CD4-positive, alpha-beta T cell treated with Interferon gamma for 1 hour (primary cell): Measurements from ENCODE around the gene MRGPRE.

ENCODE experiments used
- DNase-seq: peaks from one replicate; pipeline ENCODE4 v3.0.0-alpha.2; 2020

The MRGPRE gene

DNA sequence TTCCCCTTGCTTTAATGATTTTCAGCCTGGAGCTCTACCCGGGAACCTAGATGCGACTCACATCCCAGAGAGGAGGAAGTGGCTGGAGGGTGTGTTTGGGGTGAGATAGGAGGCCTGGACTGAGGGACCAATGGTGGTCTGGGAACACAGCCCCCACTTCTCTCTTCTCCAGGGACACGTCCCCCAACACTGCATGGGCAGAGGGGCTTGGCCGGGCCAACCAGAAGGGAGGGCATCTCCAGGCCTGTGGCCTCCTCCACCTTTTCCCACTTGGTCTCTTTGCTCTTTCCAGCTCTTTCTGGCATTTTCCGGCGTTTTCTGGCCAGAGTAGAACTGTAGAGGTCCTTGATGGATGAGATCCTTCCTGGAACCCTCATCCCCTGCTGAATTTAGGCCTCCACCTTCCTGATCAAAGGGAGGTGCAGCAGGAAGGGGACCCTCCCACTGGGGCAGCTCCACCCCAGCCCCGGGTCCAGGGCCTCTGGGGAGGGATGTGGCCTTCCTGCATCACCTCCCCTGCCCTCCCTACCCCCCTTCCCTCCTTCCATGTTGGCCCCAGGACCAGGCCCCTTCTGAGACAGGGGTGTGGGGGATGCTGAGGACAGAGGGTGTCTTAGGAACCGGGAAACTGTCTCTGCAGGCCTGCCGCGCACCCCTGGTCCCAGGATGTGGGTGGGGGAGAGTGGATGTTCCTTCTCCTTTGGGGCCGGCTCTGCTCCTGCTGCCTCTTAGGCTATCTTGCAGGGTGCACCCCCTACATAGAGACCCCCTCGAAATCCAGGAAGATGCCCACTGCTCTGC is 38.0 kb downstream of the MRGPRE start:
- DNase-seq: no peak

DNA sequence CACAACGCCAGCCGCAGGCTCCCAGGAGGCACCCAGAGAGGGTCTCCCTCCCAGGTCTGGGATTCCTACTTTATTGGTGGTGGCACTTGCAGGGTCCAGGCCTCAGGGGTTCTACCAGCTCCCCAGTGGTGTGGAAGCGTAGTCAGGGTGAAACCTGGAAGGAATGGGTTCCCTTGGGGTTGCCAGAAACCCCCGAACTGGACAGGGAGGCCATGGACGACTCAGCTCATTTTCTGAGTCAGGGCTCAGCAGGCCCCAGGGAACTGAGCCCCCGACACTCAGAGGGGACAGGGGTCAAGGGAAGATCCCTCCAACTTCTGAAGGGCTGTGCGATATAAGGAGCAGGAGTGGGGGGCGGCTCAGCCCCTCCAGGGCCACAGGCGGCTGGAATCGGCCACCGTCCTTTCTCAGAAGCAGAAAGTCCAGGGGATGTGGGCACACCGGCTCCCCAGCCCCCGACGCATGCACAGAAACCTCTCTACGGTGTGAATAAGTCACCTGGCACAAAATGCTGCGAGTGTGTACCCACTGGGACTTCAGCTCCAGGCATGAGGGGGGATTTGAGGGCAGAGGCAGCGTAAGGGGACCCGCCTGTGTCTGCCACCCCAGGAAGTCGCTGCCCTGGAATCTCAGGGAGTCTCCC is 38.7 kb downstream of the MRGPRE start:
- no peak for DNase-seq

DNA sequence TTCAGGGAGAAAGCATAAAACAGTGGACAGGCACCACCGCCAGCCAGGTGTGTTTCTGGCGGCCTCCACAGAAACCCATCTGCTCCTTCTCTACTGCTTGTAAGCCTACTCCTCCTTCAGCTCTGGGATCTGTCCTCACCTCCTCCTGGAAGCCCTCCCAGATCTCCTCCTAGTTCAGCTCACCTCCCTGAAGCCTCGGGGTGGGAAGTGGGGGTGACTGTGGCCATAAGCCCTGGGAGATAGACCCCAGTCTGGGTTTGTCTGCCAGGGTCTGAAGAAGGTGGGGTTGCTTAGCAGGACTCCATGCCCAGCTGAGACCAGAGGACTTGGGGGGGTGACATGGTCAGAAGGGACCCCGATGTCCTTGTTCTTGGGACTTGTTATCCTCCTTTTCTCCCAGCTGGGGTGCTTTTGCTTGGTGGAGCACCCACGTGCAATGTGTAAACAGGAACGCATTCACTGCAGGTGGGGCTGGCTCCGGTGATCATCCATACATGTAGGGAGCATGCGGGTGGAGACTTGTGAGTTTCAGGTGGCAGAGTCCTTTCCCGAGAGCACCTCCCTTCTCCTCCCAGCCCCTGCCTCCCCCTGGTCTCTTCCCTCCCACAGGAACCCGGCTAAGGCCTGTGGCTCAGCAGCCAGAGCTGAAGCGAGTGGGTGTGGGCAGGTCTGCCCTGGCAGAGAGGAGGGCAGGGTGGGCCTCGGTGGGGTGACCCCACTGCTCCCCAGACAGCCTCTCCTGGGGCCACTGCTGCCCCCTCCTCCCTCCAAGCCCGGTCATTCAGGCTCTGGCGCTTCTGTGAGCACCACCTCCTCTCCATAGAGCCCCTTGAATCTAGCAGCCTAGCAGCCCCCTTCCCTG is 39.5 kb downstream of the MRGPRE start:
- DNase-seq: no peak

DNA sequence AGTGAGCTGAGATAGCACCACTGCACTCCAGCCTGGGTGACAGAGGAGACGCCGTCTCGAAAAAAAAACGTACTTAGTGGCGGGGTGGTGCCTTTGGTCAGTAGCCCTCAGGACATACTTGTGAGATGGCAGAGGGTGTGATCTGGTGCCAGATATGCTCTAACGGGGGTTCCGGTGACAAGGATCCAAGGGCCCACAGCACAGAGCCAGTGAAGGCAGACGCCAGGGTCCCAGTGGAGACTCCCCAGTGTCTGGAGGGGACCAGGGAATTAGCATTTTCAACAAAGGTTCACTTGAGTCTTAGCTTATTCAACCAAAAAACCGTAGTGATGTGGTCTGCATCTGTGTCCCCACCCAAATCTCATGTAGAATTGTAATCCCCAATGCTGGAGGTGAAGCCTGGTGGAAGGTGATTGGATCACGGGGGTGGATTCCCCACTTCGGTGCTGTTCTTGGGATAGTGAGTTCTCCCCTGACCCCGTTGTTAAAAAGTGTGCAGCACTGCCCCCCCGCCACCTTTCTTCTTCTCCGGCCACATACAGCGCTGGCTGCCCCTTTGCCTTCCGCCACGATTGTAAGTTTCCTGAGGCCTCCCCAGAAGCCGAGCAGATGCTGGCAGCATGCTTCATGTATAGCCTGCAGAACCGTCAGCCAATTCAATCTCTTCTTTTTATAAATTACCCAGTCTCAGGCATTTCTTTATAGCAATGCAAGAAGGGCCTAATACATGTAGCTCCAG is 40.5 kb downstream of the MRGPRE start:
- DNase-seq: no peak

GRCh38 chr11:3190600-3190999 is 41.6 kb downstream of the MRGPRE start:
- no peak for DNase-seq

DNA sequence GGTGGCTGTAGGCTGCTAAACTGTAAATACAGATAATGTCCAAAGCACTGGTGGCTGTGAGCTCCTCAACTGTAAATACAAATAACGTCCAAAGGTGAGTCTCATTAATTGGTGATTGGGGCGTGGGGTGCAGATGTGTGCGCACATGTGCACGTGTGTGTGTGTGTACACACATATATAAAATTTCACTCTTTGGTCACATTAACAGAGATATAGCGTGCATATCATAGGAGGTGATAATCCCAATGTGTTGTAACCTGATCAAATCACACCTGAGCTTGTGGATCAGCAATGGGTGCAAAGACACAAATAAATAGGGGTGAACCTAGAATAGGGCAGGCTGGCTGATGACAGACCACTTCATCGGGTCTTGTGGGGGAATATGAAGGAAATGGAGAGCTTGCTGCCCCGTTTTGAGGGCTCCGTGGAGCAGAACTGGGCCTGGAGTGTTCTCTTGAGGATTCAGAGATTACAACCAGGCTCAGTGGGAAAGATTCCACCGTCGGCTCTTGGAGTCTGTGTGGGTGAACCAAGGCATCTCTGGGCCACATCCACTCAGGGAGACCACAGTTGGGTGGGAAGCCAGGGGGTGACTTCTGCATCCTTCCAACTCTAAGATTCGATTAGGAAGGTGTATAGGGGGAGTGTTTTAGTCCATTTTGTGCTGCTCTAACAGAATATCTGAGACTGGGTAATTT is 42.2 kb downstream of the MRGPRE start:
- DNase-seq: no peak

DNA sequence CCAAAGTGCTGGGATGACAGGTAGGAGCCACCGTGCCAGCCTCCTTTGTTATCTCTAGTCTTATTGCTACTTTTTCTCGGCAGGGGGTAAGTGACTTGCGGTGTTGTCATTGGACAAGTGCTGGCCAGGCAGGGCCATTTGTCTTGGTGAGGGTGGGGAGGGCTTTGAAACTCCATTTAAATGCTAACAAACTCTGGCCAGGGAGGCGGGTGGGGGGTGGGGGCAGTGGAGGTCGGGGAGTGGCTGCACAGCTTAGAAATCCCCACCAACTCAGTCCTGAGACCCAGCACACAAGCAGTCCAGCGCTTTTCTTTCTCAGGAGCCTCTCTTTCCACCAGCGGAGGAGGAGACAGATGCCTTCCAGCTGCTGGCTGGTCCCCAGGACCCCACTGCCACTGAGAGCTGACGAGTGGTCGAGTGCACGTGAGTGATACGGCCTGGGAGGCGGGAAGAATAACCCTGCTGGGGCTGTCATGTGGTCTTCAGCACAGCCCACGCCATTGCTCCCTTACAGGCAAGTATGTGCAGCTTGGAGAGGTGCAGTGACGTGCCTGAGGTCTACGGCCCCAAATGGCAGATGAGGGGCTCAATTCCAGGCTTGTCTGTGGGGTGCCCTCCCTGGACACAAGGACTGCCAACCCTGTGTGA is 42.9 kb downstream of the MRGPRE start:
- DNase-seq: no peak

- DNase-seq: no peak
These were observed 43.6 kb downstream of the MRGPRE start for GRCh38 chr11:3188496-3189195.

DNA sequence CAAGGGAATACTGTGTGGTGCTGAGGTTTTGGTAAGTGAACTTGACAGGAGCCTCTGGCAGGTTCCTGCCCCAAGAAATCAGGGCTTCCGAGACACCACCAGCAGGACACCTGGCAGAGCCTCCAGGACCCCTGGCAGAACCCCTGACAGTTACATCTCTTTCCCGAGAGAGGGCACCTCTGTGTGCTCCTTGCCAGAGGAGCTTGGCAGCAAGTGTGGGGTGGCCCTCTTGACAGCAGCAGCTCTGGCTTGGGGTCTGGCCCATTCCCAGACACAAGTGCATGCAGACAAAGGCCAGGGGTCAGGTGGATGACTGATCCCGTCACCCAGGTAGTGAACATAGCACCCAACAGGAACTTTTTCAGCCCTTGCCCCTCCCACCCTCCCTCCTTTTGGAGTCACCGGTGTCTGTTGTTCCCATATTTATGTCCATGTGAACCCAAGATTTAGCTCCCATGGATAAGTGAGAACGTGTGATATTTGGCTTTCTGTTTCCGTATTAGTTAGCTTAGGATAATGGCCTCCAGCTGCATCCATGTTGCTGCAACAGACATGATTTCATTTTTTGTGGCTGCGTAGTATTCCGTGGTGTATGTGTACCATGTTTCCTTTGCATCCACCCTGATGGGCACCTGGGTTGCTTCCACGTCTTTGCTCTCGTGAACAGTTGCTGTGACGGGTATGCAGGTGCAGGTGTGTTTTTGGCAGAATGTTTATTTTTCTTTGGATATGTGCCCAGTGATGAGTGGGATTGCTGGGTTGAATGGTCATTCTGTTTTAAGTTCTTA is 45.9 kb downstream of the MRGPRE start:
- DNase-seq: no peak

DNA sequence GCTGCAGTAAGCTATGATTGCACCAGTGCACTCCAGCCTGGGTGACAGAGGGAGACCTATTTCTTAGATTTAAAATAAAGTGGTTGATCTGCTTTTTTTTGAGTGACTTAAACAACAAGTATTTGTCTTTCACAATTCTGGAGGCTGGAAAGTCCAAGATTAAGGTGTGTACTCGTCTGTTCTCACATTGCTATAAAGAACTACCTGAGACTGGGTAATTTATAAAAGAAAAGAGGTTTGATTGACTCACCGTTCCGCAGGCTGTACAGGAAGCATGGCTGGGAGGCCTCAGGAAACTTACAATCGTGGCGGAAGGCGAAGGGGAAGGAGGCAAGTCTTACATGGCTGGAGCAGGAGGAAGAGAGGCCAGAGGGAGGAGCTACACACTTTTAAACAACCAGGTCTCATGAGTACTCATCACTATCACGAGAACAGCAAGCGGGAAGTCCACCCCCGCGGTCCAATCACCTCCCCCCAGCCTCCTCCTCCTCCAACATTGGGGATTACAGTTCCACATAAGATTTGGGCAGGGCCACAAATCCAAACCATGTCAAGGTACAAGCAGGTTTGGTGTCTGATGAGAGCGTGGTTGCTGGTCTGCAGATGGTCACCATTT is 47.4 kb downstream of the MRGPRE start:
- no peak for DNase-seq

DNA sequence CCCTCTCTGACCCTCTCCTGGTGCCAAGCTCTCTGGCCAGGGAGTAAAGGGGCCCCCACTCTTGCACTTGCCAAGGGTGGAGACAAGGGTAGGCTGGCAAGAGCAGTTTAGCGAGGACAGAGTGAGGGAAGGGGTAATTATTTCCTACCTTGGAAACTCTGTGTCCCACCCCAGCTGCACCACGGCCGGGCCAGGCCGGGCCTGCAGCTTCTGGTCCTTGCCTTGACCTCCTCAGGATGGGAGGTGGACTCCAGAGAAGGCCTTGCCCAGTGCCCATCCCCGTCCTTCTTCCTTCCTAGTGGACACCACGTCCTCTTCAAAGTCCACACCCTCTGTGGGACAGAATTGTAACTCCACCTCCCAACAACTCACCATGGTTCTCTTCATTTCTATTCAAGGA is 48.7 kb downstream of the MRGPRE start:
- DNase-seq: no peak

DNA sequence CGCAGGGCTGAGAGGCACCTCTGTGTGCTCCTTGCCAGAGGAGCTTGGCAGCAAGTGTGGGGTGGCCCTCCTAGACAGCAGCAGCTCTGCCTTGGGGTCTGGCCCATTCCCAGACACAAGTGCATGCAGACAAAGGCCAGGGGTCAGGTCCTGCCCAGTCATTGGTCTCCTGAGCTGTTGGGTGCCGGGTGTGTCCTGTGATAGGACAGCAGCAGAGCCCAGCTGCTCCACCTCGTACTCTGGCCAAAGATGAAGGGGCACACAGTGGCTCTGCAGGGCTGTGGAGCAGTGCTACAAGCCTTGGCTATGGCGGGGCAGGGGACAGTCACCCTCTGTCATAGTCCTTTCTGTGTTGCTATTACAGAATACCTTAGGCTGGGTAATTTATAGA is 49.8 kb downstream of the MRGPRE start:
- no peak for DNase-seq

- DNase-seq: no peak
These were observed 50.3 kb downstream of the MRGPRE start for GRCh38 chr11:3181725-3182461.

- no peak for DNase-seq
These were observed 51.3 kb downstream of the MRGPRE start for GRCh38 chr11:3180869-3181268.

DNA sequence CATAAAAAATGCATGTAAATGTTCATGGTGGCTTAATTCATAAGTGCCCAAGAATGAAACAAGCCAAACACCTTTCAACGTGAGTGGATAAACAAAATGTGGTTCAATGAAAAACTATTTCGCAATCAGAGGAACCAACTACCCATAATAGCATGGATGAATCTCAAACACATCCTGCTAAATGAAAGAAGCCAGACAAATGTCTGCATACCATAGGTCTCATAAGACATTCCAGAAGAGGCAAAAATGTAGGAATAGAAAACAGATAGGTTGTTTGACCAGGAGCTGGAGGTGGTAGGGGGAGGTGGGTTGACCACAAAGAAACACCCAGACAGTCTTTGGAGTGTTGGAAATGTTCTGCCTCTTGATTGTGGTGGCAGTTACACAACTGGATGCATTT is 53.9 kb downstream of the MRGPRE start:
- DNase-seq: no peak

- no peak for DNase-seq
These were observed 54.3 kb downstream of the MRGPRE start for GRCh38 chr11:3177931-3178330.
